Frontal cortex (tissue), 4 donors: ENCODE measurements around the gene USP44. TPM values are rescaled to one million over a fixed set of nuclear protein-coding genes. Genes with fewer than 3 reads are reported as not detected.
"Not testable (repeated sequence)": the region's sequence is repeated elsewhere in the genome, so short reads cannot be mapped to it uniquely, and the experiment has no call there.

Experiments used
- DNase-seq, 2 donors: peaks; one replicate each; pipeline ENCODE4 v3.0.0; 2012; ENCODE audit warnings: low spot score in 2 of 2
- FAIRE-seq: peaks from 2 replicates; lab custom pipeline; 2012; peaks lifted over from hg19 to GRCh38; lab: Jason Lieb, UNC
- total RNA-seq: library from RNA; depleted of rRNA; stranded (reverse); fragments of >200 nt; gene quantifications from one replicate; pipeline ENCODE4 v1.2.3, GENCODE V29; 2014
- donor health status: control.
- donor health status: control.
- donor health status: control.

Gene USP44
- 3.7 TPM for total RNA-seq

DNA sequence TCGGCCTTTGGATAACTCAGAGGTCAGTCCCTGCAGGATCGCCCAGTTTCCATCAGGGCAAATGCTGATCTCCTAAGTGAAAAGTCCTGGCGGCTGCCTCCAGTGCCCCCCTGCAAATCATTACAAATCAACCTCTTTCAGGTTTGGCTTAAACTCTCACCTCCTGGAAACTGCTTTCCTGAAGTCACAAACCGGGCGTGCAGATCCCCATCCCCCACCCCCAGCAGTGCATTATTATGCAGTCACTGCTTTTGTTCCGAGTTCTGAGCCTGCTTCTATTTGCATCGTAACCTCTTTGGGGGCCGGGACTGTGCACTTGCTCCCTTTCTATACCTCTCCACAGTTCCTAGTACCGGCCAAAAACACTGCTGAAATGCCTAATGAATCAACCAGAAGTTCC lies at the start of gene USP44:
Gene USP44 (minus strand): TSS at position 172 of the 400 bp plus-strand sequence. CDS start 17,220 bp downstream, outside the sequence.
- DNase-seq, result no peak
- FAIRE-seq, result no peak

DNA sequence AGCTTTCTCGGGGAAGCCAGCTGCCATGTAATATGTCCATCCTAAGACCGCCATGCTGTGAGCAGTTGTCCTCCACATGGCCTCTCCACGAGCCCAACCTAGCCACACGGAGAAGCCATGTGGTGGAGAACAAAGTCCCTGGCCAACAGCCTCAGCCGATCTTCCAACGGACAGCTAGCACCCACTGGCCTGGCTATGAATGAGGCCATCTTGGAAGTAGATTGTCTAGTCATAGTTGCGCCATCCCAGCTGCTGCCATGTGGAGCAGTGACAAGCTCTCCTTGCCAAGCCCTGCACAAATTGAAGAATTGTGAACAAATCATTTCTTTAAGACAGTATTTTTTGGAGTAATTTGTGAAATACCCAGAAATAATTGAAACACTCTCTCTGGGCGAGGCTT lies 49.3 kb upstream of the USP44 start:
- no peak for FAIRE-seq
- DNase-seq, result no peak

DNA sequence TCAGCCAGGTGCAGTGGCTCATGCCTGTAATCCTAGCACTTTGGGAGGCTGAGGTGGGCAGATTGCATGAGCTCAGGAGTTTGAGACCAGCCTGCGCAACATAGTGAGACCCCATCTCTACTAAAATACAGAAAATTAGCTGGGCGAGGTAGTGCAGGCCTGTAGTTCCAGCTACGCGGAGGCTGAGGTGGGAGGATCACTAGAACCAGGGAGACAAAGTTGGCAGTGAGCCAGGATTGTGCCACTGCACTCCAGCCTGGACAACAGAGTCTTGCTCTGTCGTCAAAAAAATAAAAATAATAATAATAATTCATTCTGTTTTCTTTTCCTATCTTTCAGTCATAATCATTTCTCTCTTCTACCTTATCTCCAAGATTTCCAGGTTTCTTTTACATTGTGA lies 48.6 kb upstream of the USP44 start:
- no peak for FAIRE-seq
- no peak for DNase-seq

DNA sequence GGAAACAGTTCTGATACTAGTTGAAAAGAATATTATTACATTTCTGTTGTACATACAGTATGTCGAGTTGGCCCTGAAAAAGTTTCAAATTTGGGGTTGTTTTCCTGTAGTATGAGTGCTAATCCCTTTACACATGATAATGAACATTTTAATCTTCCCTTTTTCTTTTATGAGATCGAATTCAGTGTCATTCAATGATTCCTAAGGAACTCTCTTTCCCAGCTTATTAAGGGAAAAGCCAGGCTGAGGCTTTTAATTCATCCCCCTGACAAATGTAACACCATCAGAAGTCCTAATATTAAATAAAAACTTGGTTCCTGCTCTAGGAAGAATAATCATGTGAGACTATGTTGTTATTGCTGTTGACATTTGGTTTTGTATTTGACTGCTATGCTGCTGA lies 42.9 kb upstream of the USP44 start:
- DNase-seq, result no peak
- FAIRE-seq, result no peak

DNA sequence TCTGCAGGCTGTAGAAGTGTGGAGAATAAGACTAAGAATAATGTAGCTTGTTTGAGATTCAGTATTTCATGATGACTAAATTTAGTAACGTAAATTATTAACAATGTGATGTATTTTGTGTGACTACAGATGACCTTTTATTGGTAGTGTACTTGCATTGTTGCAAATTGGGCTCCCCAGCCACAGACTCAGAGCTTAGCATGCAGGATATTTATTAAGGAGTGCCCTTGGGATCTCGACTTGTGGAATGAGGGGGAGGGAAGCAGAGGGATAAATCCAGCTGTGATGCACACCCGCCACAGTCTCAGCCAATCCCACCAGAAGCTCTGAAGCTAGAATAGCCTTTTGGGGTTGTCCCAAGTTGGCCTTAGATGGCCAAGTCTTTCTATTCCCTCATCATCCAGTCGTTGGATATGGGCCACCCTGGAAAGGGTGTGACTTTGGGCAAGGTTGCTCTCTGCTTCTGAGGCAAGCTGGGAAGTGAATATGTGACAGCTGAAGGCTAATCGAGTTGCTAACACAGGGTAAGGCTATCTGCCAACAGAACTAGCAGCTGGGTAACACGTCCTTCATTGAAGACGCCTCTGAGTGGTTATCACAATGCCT lies 42.1 kb upstream of the USP44 start:
- DNase-seq, result no peak
- no peak for FAIRE-seq

DNA sequence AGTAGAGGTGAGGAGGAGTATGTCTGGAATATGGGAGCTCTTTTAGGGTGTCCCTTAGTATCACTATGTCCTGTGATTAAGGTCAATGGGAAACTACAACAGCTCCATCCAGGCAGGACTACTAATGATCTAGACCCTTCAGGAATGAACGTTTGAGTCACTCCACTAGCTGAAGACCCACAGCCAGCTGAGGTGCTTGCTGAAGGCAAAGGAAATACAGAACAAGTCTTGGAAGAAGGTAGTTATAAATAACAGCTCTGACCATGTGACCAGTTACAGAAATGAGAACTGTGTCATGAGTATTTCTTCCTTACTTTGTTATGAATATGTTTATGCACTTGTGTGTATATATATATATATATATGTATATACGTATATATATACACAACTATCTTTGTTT lies 40.5 kb upstream of the USP44 start:
- FAIRE-seq (no peak), DNase-seq (no peak)

DNA sequence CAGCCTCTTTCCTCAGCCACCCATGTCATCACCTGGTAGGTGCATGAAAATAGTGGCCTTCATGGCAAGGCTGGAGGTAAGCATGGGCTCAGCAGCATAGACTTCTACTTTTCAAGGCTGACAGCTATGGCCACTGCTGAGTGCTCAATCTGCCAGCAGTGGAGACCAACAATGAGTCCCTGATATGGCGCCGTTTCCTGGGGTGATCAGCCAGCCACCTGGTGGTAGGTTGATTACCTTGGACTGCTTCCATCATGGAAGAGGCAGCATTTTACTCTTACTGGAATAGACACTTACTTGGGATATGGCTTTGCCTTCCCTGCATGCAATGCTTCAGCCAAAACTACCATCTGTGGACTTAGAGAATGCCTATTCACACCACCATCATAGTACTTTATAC lies 39.5 kb upstream of the USP44 start:
- no peak for DNase-seq
- FAIRE-seq, result no peak

DNA sequence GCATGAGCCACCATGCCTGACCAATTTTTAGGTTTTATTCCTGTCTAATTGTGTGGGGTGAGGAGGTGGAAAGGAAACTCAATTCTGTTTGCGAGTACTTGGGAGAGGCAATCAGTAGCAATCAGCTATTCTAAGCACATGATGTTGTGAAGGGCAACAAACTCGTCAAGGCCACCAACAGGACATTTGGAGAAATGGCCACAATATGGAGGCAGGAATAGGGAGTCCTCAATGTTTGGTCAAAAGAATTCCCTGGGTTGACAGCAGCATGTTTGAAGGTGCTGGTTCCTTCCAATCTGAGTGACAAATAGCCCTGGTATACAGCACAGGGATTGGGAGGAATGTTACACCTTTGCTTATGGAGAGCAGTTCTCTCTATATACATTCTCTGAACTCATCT lies 32.7 kb upstream of the USP44 start:
- DNase-seq (no peak), FAIRE-seq (no peak)

DNA sequence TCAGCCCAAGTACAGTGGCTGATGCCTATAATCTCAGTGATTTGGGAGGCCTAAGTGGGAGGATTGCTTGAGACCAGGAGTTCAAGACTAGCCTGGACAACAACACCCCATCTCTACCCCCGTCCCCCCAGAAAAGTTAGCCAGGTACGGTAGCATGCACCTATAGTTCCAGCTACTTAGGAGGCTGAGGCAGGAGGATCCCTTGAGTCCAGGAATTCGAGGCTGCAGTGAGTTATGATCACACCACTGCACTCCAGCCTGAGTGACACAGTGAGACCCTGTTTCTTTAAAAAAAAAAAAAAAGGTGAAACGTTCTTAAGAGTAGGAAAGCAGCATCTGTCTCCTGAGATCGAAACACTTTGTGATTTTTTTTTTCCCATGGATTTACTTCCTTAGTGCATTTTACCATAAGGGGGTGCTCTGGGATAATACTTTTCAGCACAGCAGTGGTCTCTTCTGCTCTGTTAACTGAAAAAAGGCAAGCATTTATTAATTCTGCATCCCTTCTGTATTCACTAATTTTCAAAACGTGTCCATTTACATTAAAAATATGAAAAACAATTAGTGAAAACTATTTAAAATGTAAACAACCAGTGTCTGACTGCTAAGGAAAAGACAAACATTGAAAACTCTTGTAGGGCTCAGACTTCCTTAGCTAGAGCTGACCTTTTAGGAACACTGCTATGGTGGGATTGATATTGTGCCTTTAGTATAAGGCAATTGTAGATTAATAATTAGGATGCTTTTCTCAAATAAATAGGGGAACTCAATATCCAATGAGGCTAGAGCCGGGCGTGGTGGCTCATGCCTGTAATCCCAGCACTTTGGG lies 31.2 kb upstream of the USP44 start:
- FAIRE-seq (no peak), DNase-seq (peak in 1 of 2 donors; percentile 28)

DNA sequence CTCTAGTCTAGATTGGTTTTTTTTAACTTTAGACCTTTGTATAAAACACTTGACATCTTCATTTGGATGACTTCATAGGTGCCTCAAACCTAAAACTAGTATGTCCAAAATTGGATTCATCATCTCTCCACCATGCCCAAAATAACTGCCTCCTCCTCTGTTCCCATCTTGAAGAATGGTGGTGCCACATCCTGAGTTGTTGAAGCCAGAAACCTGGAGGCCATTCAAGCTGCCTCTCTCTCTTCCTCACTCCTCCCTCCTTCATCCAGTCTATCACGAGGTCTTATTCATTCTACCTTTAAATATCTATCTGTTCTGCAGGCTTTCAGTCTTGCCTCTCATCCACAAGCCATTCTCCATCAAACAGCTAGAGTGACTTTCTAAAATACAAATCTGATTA lies 26.5 kb upstream of the USP44 start:
- FAIRE-seq (no peak), DNase-seq (no peak)

DNA sequence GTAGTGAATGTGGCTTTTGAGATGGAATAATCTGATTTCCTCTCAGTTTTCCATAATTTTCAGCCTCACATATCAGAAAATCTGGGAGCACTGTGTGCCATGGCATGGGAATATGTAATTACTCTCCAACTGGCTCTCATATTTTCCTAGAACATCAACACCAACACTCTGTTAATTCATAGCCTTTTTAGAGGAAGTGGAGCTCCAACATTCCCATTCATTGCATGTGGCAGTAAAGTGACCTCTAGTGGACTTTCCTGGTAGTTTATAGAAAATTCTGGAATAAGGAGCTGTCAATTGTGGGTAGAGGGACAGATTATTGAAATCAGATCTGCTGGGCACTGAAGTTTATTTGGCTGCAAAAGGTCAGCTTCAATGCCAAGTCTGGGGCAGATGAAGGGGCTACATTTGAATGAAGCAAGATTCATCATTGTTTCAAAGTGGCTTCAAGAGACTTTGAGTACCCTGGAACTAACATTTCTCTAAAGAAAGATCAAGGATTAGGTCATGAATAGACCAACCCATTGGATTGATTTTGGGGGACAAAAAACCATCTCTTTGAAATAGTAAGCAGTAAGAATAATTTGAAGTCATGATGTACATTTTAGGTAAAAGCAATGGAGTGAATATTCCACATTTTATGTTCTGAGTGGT lies 23.6 kb upstream of the USP44 start:
- no peak for FAIRE-seq
- DNase-seq, result peak in 1 of 2 donors; percentile 41

DNA sequence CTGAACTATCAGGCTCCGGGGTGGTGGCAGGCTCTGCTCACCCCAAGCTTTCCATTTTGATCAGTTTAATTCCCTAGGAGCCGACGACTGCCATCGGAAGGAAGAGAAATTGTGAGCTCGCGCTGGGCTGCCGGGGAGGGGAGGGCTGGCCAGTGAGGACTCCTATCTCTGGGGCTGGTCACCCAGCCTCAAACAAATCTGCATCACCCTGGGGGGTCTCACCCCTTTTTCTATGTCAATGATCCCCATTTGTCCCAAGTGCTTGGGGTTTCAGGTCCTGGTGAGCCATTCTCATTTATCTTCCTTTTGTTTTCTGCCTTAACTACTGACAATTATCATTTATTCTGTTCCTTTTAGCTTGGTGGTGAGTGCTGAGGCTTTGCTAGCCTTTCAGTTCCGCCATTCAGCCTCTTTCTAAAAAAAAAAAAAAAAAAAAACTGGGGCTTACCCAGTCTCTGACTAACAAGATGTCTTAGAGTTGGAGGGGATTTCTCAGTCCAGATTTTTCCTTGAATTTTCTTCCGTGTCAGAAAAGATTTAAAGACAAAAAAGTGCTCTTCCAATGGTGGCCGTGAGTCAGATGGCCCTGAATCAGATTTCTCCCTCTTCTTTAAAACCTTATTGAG lies 22.8 kb upstream of the USP44 start:
- no peak for DNase-seq
- no peak for FAIRE-seq

DNA sequence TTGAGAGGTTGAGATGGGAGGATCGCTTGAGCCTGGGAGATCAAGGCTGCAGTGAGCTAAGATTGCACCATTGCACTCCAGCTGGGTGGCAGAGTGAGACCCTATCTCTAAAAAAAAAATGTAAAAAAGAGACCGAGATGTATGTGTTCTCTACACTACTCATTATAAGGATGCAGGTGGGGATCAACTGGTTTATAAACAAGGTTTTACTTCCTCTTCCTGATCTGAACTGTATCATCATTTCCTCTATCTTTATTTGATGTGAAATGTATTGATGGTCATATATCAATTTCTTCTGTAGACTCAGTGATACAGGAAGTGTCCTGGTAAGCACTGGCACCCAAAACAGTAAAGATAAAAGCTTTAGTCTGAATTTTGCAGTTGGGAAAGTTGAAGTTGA lies 20.1 kb upstream of the USP44 start:
- no peak for FAIRE-seq
- DNase-seq, result no peak

DNA sequence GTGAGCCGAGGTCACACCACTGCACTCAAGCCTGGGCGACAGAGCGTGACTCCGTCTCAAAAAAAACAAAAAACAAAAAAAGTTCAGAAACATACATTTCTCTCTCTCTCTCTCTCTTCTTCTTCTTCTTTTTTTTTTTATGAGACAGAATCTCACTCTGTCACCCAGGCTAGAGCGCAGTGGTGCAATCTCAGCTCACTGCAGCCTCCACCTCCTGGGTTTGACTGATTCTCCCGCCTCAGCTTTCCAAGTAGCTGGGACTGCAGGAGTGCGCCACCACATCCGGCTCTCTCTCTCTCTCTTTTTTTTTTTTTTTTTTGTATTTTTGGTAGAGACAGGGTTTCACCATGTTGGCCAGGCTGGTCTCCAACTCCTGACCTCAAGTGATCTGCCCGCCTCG lies 16.8 kb upstream of the USP44 start:
- DNase-seq, FAIRE-seq: not testable (repeated sequence)

DNA sequence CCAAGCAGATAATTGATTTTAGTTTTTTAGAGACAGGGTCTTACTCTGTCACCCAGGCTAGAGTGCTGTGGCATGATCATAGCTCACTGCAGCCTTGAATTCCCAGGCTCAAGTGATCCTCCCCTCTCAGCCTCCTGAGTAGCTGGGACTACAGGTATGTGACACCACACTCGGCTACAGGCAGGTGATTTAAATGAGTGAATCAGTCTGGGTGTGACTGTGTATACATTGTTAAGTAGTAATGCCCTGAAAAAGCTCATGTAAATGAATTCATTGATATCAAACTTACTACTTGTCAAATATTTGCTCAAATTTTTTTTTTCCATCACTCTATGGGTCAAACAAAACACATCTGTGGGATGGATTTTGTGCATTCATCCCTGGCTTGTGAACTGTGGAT lies 6.3 kb upstream of the USP44 start:
- no peak for DNase-seq
- FAIRE-seq, result no peak

DNA sequence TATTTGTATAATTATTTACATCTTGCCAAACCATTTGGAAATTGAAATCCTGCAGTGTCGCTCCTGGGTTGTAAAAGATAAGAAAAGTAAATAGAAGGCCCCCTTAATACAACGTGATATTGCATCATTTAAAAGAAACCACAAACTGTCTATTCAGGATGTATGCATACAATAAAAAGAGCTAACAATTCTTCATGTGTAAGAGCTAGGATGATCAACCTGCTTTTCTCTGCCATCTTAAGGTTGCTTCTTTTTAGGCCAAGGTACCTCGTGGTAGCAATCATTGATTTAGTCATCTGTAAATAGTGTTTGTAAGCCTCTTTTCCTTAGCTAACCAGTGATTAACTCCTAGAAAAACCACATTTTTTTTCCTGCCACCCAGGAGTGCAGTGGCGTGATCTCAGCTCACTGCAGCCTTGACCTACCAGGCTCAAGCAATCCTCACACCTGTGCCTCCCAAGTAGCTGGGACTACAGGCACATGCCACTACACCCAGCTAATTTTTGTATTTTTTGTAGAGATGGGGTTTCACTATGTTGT lies 3.3 kb upstream of the USP44 start:
- no peak for DNase-seq
- no peak for FAIRE-seq

DNA sequence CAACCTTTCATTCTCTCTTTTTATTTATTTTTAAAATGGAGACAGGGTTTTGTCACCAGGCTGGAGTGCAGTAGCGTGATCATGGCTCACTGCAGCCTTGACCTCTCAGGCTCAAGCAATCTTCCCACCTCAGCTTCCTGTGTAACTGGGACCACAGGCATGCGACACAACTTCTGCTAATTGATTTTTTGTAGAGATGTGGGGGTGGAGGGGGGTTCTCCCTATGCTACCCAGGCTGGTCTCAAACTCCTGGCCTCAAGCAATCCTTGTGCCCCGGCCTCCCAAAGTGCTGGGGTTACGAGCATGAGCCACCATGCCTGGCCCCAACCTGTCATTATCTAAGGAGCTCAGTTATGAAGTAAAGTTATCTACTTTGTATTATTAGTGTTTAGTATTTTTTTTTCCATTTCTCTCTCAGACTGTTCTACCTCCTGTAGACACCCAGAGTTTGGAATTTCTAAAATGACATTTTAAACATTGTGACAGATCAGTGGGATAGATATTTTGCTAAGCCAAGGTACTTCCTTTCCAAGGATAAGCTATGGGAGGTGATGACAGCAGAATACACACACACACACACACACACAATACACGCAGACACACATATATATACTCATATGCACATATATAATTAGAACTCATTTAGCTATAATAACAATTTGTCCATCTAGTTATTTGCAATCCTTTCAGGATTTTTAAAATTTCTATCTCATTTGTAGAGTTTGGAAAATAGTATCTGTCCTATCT lies 2.1 kb upstream of the USP44 start:
- FAIRE-seq (no peak), DNase-seq (no peak)

DNA sequence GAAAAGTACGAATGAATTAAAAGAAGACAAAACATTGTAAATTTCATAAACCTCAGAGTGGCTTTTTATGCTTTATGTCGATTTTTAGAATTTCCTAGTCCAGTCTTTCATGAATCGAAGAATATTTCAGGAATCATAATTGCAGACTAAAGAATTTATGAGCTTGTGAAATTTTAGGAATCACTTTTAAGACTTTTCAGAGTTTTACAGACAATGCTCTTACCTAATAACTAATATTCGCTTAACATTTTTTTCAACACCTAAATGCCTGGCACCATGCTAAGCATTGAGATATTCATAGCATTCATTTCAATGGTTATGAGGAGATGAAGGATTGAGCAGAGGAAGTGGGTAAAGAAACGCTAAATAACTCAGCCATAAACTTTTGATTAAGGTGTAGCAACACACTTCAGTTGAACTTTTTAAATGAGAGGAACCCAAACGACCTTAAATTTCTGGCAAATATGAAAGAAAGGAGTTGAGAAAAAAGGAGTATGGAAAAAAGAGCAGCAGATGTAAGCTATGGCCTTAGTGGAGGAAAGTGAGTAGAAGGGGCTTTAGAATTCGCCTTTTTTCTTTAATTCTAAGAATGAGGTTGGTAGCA lies 739 bp upstream of the USP44 start:
- FAIRE-seq (no peak), DNase-seq (no peak)

DNA sequence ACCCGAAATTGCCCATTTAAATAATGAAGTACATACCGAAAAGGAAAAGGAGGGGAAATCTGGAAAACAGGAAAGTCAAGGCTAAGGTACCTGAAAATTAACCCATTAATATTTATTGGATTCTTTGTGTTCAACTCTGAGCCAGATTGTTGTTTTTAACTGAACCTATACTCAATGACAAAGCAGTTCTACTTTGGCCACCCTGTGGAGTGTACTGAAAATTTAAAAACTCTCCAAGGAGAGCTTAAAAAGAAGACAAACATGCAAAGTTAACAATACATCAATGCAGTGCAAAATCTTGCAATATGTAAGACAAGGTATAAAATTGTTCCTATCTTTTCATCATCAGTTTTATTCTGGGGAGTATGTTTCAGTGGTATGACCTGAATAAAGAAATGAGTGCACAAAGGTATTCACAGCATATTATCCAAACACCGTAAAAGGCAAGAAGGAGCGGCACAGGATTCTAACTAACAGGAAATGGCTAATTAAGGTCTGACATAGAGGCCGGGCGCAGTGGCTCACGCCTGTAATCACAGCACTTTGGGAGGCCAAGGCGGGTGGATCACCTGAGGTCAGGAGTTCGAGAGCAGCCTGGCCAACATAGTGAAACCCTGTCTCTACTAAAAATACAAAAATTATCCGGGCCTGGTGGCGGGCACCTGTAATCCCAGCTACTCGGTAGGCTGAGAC lies 1.7 kb downstream of the USP44 start:
- DNase-seq, result no peak
- FAIRE-seq, result no peak
